ENCODE results near the gene MPPED2.

Gene MPPED2, protein sequence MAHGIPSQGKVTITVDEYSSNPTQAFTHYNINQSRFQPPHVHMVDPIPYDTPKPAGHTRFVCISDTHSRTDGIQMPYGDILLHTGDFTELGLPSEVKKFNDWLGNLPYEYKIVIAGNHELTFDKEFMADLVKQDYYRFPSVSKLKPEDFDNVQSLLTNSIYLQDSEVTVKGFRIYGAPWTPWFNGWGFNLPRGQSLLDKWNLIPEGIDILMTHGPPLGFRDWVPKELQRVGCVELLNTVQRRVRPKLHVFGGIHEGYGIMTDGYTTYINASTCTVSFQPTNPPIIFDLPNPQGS

DNA sequence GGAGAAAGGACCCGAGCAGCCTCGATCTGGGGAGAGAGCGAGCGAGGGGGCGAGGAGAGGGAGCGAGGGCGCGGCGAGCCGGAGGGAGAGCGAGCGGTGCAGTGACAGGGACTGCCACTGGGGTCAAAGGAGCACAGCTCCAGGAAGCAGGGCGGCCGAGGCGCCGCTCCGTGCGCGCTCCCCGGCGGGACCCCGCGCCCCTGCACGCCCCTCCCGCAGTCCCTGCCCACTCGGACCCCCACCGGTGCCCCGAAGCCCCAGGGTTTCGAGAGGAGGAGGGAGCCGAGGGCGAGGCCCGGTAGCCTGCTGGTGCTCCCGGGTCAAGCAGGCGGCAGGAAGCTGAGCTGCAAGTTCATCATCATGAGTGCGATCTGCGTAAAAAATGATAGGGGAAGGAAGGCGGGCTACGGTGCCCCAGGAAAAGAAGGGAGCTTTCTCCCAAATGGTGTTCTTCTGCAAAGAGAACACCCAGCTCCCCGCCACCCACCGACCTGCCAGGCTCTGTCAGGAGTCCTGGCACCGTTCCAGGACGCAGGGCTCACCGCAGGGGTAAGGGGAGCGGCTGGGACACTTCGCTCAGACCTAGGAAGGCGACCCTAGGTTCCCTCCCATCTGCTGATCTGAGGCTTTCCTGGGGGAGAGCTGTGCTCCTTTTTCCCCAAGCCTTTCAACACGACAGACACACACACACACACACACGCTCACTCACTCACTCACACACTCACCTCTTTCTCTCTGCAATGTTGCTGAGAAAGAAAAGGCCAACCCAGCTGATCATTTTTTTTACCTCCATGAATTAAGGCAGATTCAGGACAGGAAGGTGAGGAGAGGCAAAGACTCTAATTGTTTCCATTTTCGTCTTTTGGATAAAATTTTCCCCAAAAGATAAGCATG lies at the start of gene MPPED2:
TSS of gene MPPED2 (minus strand) at position 103 of the 894 bp plus-strand sequence. CDS start 5,980 bp downstream, outside the sequence.
- peak within 1 kb of the TSS; percentile 67 to 87 (median 73) for H3K4me3 ChIP-seq (ENCODE audit: low read depth in 1 of 5, low read length in 5 of 5)

DNA sequence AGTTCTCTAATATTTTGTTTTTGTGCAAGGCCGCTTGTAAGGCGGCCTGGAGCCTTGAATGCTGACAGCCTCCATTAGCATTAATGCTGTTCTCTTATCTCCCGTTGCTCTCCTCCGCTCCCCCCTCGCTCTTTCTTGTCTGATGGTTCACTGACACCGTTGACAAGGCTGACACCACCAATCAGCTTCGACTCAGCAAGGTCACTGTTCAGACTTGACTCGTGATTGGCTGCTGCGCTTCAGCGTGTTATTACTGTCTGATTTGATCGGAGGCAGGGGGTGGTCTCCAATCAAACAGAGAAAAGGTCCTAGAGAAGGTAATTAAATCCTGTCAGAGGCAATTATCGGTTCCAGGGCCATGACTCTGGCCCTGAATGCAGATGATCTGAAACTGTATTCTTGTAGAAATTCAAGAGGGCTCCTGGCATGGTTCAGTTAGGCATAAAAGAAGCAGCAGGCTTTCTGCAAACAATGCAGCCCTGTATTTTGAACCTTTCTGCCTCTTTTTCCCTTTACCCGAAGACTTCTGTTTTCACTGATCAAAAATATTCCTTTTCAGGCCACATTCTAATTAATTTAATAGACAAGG lies 49.3 kb upstream of the MPPED2 start:
- H3K4me1 ChIP-seq (ENCODE audit: control insufficient read depth in 5 of 5, insufficient read depth in 5 of 5, low read length in 5 of 5) = peaks cover 0 to 7% (median 0%) of the 10 kb centered on the region in 5 donors
- no peak overlapping the region for H3K27ac ChIP-seq (ENCODE audit: low read depth, low read length)
- H3K27me3 ChIP-seq (ENCODE audit: control insufficient read depth in 5 of 5, insufficient read depth in 4 of 5, low read length in 5 of 5) = no peaks in the 10 kb centered on the region
- no peak overlapping the region for H3K9ac ChIP-seq (ENCODE audit: low read length in 5 of 5)
- peaks cover 0 to 3% (median 0%) of the 10 kb centered on the region in 5 donors for H3K9me3 ChIP-seq (ENCODE audit: control insufficient read depth in 5 of 5, low read length in 5 of 5)
- no peaks in the 10 kb centered on the region for H3K36me3 ChIP-seq (ENCODE audit: control insufficient read depth in 5 of 5, insufficient read depth in 5 of 5, low read length in 5 of 5)
- peak overlapping the region in 2 of 5 donors; percentile 15 to 50 for H3K4me3 ChIP-seq (ENCODE audit: low read depth in 1 of 5, low read length in 5 of 5)

More for the DNA sequence above, at the start of gene MPPED2:
- no peaks in the 10 kb centered on the region for H3K36me3 ChIP-seq (ENCODE audit: control insufficient read depth in 5 of 5, insufficient read depth in 5 of 5, low read length in 5 of 5)
- H3K27ac ChIP-seq (ENCODE audit: low read depth, low read length) = no peak within 1 kb of the TSS
- peak within 1 kb of the TSS in 2 of 5 donors; percentile 41 to 58 for H3K9ac ChIP-seq (ENCODE audit: low read length in 5 of 5)
- peaks cover 0 to 3% (median 0%) of the 10 kb centered on the region in 5 donors for H3K27me3 ChIP-seq (ENCODE audit: control insufficient read depth in 5 of 5, insufficient read depth in 4 of 5, low read length in 5 of 5)
- no peaks in the 10 kb centered on the region for H3K9me3 ChIP-seq (ENCODE audit: control insufficient read depth in 5 of 5, low read length in 5 of 5)
- H3K4me1 ChIP-seq (ENCODE audit: control insufficient read depth in 5 of 5, insufficient read depth in 5 of 5, low read length in 5 of 5) = peaks cover 0 to 33% (median 24%) of the 10 kb centered on the region in 5 donors

DNA sequence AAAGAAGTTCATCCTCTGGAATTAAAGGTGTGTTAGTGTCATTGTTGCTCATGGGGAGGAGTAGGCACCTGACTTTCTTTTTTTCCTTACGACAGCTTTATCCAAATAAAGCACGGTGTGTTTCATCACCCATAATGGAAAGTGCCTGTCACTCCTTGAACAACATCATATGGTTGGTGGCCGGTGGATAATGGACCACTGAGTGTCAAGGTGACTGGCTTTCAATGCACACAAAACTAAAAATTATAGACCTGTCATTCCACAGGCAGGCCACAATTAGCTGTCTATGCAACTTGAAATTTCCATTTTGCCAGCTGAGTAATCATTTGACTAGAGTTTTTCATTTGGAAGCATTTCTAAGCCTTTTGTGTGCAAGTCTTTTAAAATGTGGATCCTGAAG lies 45.0 kb upstream of the MPPED2 start:
- H3K4me1 ChIP-seq (ENCODE audit: control insufficient read depth in 5 of 5, insufficient read depth in 5 of 5, low read length in 5 of 5) = peaks cover 0 to 7% (median 0%) of the 10 kb centered on the region in 5 donors
- no peak overlapping the region for H3K9ac ChIP-seq (ENCODE audit: low read length in 5 of 5)
- H3K27ac ChIP-seq (ENCODE audit: low read depth, low read length) = no peak overlapping the region
- peaks cover 0 to 3% (median 0%) of the 10 kb centered on the region in 5 donors for H3K9me3 ChIP-seq (ENCODE audit: control insufficient read depth in 5 of 5, low read length in 5 of 5)
- no peak overlapping the region for H3K4me3 ChIP-seq (ENCODE audit: low read depth in 1 of 5, low read length in 5 of 5)
- peaks cover 0 to 3% (median 0%) of the 10 kb centered on the region in 5 donors for H3K27me3 ChIP-seq (ENCODE audit: control insufficient read depth in 5 of 5, insufficient read depth in 4 of 5, low read length in 5 of 5)
- H3K36me3 ChIP-seq (ENCODE audit: control insufficient read depth in 5 of 5, insufficient read depth in 5 of 5, low read length in 5 of 5) = no peaks in the 10 kb centered on the region

DNA sequence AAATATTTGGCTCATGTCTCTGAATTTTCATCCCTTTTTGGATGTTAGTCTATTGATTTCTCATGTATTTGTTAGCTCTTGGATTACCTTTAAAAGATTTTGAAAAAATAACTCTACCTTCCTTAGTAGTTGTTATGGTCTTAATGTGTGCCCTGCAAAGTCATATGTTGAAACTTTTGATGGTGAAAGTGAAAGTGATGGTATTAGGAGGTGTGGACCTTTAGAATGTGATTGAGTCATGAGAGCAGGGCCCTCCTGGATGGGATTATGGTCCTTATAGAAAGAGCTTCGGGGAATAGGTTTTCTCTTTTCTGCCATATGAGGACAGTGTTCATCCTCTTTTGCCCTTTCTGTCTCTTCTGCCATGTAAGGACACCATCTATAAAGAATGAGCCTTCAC lies 33.6 kb upstream of the MPPED2 start:
- H3K36me3 ChIP-seq (ENCODE audit: control insufficient read depth in 5 of 5, insufficient read depth in 5 of 5, low read length in 5 of 5) = no peaks in the 10 kb centered on the region
- peaks cover 0 to 8% (median 0%) of the 10 kb centered on the region in 5 donors for H3K9me3 ChIP-seq (ENCODE audit: control insufficient read depth in 5 of 5, low read length in 5 of 5)
- H3K27ac ChIP-seq (ENCODE audit: low read depth, low read length) = no peak overlapping the region
- no peak overlapping the region for H3K4me3 ChIP-seq (ENCODE audit: low read depth in 1 of 5, low read length in 5 of 5)
- no peak overlapping the region for H3K9ac ChIP-seq (ENCODE audit: low read length in 5 of 5)
- H3K27me3 ChIP-seq (ENCODE audit: control insufficient read depth in 5 of 5, insufficient read depth in 4 of 5, low read length in 5 of 5) = no peaks in the 10 kb centered on the region
- no peaks in the 10 kb centered on the region for H3K4me1 ChIP-seq (ENCODE audit: control insufficient read depth in 5 of 5, insufficient read depth in 5 of 5, low read length in 5 of 5)

DNA sequence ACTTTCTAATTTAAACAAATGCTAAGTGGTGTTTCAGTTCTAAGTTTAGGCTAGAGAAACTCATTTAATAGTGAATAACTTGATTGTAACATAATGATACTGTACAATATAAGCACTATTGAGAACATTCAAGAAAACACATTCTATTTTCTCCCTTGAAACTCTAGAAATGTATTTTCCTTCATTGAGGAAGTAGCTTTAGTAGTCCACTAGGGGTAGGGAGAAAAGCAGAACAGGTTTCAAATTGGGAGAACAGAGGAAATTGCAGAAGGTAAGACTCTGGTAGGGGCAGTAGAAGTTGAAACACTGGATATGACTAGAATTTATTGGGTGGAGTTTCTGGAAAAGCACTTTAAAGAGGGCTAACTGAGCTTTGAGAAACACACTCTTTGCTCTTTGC lies 31.6 kb upstream of the MPPED2 start:
- Histone ChIP-seq H3K36me3 (ENCODE audit: control insufficient read depth in 5 of 5, insufficient read depth in 5 of 5, low read length in 5 of 5) (no peaks in the 10 kb centered on the region), H3K4me3 (ENCODE audit: low read depth in 1 of 5, low read length in 5 of 5) (no peak overlapping the region), H3K27me3 (ENCODE audit: control insufficient read depth in 5 of 5, insufficient read depth in 4 of 5, low read length in 5 of 5) (no peaks in the 10 kb centered on the region)

DNA sequence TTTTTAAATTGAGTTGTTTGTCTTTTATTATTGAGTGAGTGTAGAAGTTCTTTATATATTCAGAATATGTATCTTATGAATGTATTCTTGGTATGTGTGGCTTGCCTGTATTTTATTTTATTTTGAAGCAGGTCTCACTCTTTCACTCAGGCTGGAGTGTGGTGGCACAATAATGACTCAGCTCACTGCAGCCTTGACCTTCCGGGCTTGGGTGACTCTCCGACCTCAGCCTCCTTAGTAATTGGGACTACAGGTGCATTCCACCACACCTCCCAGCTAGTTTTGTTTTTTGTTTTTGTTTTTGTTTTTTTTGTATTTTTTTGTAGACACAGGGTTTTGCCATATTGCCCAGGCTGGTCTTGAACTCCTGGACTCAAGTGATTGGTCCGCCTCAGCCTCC lies 24.5 kb upstream of the MPPED2 start:
- Histone ChIP-seq H3K36me3 (ENCODE audit: control insufficient read depth in 5 of 5, insufficient read depth in 5 of 5, low read length in 5 of 5) (no peaks in the 10 kb centered on the region), H3K27ac (ENCODE audit: low read depth, low read length) (no peak overlapping the region), H3K9ac (ENCODE audit: low read length in 5 of 5) (no peak overlapping the region), H3K4me1 (ENCODE audit: control insufficient read depth in 5 of 5, insufficient read depth in 5 of 5, low read length in 5 of 5) (no peaks in the 10 kb centered on the region), H3K9me3 (ENCODE audit: control insufficient read depth in 5 of 5, low read length in 5 of 5) (no peaks in the 10 kb centered on the region), H3K27me3 (ENCODE audit: control insufficient read depth in 5 of 5, insufficient read depth in 4 of 5, low read length in 5 of 5) (no peaks in the 10 kb centered on the region), H3K4me3 (ENCODE audit: low read depth in 1 of 5, low read length in 5 of 5) (no peak overlapping the region)

More for the DNA sequence above, 31.6 kb upstream of the MPPED2 start:
- Histone ChIP-seq H3K9ac (ENCODE audit: low read length in 5 of 5) (no peak overlapping the region), H3K4me1 (ENCODE audit: control insufficient read depth in 5 of 5, insufficient read depth in 5 of 5, low read length in 5 of 5) (no peaks in the 10 kb centered on the region), H3K9me3 (ENCODE audit: control insufficient read depth in 5 of 5, low read length in 5 of 5) (peaks cover 0 to 8% (median 0%) of the 10 kb centered on the region in 5 donors), H3K27ac (ENCODE audit: low read depth, low read length) (no peak overlapping the region)

DNA sequence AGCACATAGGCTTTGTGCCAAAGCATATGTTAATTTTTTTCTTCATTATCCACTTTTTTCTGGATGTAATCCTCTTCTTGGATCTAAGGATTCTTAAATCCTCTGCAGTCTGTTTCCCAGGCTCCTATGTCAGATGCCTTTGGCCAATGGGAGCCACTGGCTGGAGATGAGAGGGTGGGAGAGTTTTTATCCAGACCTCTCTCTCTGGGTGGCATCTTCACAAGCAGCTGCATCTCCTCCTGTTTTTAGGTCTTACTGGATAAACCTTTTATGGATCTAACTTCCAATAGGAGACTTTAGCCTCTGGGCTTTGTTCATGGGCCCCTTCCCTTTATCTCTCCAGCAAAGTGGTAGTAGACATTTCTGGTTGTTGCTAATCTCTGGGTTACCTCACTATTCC lies 22.4 kb upstream of the MPPED2 start:
- no peaks in the 10 kb centered on the region for H3K4me1 ChIP-seq (ENCODE audit: control insufficient read depth in 5 of 5, insufficient read depth in 5 of 5, low read length in 5 of 5)
- no peak overlapping the region for H3K27ac ChIP-seq (ENCODE audit: low read depth, low read length)
- no peak overlapping the region for H3K9ac ChIP-seq (ENCODE audit: low read length in 5 of 5)
- no peaks in the 10 kb centered on the region for H3K36me3 ChIP-seq (ENCODE audit: control insufficient read depth in 5 of 5, insufficient read depth in 5 of 5, low read length in 5 of 5)
- H3K9me3 ChIP-seq (ENCODE audit: control insufficient read depth in 5 of 5, low read length in 5 of 5) = no peaks in the 10 kb centered on the region
- no peak overlapping the region for H3K4me3 ChIP-seq (ENCODE audit: low read depth in 1 of 5, low read length in 5 of 5)
- H3K27me3 ChIP-seq (ENCODE audit: control insufficient read depth in 5 of 5, insufficient read depth in 4 of 5, low read length in 5 of 5) = no peaks in the 10 kb centered on the region

DNA sequence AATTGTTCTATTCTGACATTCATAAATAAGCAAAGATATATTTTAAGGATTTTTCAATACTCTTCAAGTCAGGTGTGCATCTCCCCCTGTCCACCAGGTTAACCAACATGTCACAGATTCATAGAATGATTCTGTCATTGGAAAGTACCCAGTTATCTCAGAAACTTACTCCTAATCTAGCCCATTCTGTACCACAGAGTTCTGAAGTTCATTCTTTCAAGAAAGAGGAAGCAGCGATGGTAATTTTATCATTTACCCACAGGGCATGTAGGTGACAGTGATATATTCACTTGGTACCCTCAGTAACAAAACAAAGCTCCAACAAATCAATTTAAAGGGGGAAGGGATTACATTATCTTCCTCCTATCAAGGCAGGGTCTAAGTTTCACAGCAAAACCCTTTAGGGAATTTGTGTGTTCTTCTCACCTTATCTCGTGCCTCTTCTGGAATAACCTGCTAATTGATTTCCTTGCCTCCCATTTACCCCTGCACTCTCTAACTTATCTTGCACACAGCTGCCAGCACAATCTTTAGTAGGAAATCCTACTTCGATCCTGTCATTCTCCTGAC lies 19.0 kb upstream of the MPPED2 start:
- no peaks in the 10 kb centered on the region for H3K36me3 ChIP-seq (ENCODE audit: control insufficient read depth in 5 of 5, insufficient read depth in 5 of 5, low read length in 5 of 5)
- H3K4me1 ChIP-seq (ENCODE audit: control insufficient read depth in 5 of 5, insufficient read depth in 5 of 5, low read length in 5 of 5) = no peaks in the 10 kb centered on the region
- H3K27me3 ChIP-seq (ENCODE audit: control insufficient read depth in 5 of 5, insufficient read depth in 4 of 5, low read length in 5 of 5) = no peaks in the 10 kb centered on the region
- H3K4me3 ChIP-seq (ENCODE audit: low read depth in 1 of 5, low read length in 5 of 5) = no peak overlapping the region
- no peak overlapping the region for H3K27ac ChIP-seq (ENCODE audit: low read depth, low read length)
- H3K9me3 ChIP-seq (ENCODE audit: control insufficient read depth in 5 of 5, low read length in 5 of 5) = no peaks in the 10 kb centered on the region
- H3K9ac ChIP-seq (ENCODE audit: low read length in 5 of 5) = no peak overlapping the region

DNA sequence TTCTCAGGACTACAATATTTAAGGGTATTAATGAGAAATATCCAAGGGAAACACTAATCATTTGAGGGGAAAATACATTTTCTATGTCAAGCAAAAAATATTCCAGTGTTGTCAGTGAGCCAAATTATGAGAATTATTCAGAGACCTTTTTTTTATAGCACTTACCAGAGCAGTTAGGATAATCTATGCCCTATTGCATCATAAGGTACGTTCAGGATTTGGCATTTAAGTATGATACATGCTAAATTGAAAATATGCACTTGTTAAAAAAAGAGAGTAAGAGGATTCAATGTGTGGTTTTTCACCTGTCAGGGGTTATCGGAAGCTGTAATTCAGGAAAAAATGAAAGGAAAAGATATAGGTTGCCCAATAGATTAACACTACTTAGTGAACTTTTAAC lies 17.2 kb upstream of the MPPED2 start:
- no peaks in the 10 kb centered on the region for H3K27me3 ChIP-seq (ENCODE audit: control insufficient read depth in 5 of 5, insufficient read depth in 4 of 5, low read length in 5 of 5)
- no peaks in the 10 kb centered on the region for H3K36me3 ChIP-seq (ENCODE audit: control insufficient read depth in 5 of 5, insufficient read depth in 5 of 5, low read length in 5 of 5)
- no peak overlapping the region for H3K9ac ChIP-seq (ENCODE audit: low read length in 5 of 5)
- H3K4me3 ChIP-seq (ENCODE audit: low read depth in 1 of 5, low read length in 5 of 5) = no peak overlapping the region
- no peaks in the 10 kb centered on the region for H3K9me3 ChIP-seq (ENCODE audit: control insufficient read depth in 5 of 5, low read length in 5 of 5)
- no peak overlapping the region for H3K27ac ChIP-seq (ENCODE audit: low read depth, low read length)
- no peaks in the 10 kb centered on the region for H3K4me1 ChIP-seq (ENCODE audit: control insufficient read depth in 5 of 5, insufficient read depth in 5 of 5, low read length in 5 of 5)

Measured in subcutaneous abdominal adipose tissue (tissue), 5 donors.